AG09319 (cell line): Measurements from ENCODE around the gene SIGLEC8.

ENCODE experiments used
- DNase-seq: peaks from one replicate; pipeline ENCODE4 v3.0.0-alpha.2; 2010; ENCODE audit warnings: low read depth; ENCODE audit errors: extremely low read depth
- TF ChIP-seq, protein P1 (sequence below): IDR thresholded peaks from 2 replicates; pipeline ENCODE4 v1.5.1; 2011; ENCODE audit warnings: low read depth, mild to moderate bottlenecking, inconsistent platforms, low read length, moderate library complexity

The SIGLEC8 gene

GRCh38 chr19:51440846-51441409, 17.3 kb downstream of the SIGLEC8 start:
- TF ChIP-seq, protein P1, sequence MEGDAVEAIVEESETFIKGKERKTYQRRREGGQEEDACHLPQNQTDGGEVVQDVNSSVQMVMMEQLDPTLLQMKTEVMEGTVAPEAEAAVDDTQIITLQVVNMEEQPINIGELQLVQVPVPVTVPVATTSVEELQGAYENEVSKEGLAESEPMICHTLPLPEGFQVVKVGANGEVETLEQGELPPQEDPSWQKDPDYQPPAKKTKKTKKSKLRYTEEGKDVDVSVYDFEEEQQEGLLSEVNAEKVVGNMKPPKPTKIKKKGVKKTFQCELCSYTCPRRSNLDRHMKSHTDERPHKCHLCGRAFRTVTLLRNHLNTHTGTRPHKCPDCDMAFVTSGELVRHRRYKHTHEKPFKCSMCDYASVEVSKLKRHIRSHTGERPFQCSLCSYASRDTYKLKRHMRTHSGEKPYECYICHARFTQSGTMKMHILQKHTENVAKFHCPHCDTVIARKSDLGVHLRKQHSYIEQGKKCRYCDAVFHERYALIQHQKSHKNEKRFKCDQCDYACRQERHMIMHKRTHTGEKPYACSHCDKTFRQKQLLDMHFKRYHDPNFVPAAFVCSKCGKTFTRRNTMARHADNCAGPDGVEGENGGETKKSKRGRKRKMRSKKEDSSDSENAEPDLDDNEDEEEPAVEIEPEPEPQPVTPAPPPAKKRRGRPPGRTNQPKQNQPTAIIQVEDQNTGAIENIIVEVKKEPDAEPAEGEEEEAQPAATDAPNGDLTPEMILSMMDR: no peak
- DNase-seq: no peak

GRCh38 chr19:51440052-51440451, 18.2 kb downstream of the SIGLEC8 start:
- no peak for DNase-seq
- TF ChIP-seq, protein P1: no peak

- no peak for DNase-seq
- TF ChIP-seq, protein P1: peak; percentile 23
These were observed 19.2 kb downstream of the SIGLEC8 start for GRCh38 chr19:51439021-51439465.

DNA sequence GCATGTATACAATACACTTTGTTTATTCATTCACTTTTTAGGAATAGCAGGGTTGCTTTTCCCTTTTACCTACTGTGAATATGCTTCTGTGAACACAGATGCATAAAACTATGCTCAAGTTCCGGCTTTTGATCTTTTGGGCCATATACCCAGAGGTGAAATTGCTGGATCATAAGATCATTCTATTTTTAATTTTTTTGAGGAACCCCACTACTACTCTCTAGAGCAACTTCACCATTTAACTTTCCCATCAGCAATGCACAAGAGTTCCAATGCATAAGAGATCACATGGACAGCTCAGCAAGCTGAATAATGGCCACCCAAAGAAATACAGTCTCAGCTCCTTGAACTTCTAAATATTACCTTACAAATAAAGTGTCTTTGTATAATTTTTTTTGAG, 23.8 kb downstream of the SIGLEC8 start:
- DNase-seq: no peak
- TF ChIP-seq, protein P1: no peak

- DNase-seq: no peak
These were observed 25.2 kb downstream of the SIGLEC8 start for GRCh38 chr19:51433043-51433442.

DNA sequence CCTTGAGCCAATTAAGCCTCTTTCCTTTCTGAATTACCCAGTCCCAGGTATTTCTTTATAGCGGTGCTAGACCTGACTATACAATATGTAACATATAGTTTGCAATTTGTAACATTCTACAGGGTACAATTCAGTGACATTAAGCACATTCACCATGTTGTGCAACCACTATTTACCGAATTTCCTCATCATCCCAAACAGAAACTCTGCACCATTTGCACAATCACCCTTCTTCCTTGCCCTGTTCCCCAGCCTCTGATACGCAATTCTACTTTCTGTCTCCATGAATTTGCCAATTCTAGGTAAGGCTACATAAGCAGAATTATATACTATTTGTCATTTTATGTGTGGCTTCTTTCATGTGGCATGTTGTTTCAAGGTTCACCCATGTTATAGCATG, 27.1 kb downstream of the SIGLEC8 start:
- DNase-seq: no peak
- TF ChIP-seq, protein P1: no peak

More at GRCh38 chr19:51433043-51433442, 25.2 kb downstream of the SIGLEC8 start:
- TF ChIP-seq, protein P1: no peak

- TF ChIP-seq, protein P1: no peak
- no peak for DNase-seq
These were observed 28.0 kb downstream of the SIGLEC8 start for GRCh38 chr19:51430221-51430620.
